KMS-11 (cell line): Measurements from ENCODE around the gene SMAD3.

Experiments used
- H2AFZ ChIP-seq: fragments of 200-600 bp; sonication (generic); 2 replicates; pipeline ENCODE4 v1.6.1; 2016; ENCODE audit warnings: antibody characterized with exemption, mixed run types, low read depth
- H3K27ac ChIP-seq: fragments of 200-600 bp; sonication (generic); 2 replicates; pipeline ENCODE4 v1.6.1; 2016; ENCODE audit warnings: mild to moderate bottlenecking, mixed run types
- H3K27me3 ChIP-seq: fragments of 200-600 bp; sonication (generic); 2 replicates; pipeline ENCODE4 v1.6.1; 2017; ENCODE audit warnings: mild to moderate bottlenecking, low read depth, mixed run types, moderate library complexity; ENCODE audit not compliant: insufficient read depth
- H3K36me3 ChIP-seq: fragments of 200-600 bp; sonication (generic); 2 replicates; pipeline ENCODE4 v1.6.1; 2017; ENCODE audit warnings: mild to moderate bottlenecking, mixed run types; ENCODE audit not compliant: insufficient read depth
- H3K4me1 ChIP-seq: fragments of 200-600 bp; sonication (generic); 2 replicates; pipeline ENCODE4 v1.6.1; 2016; ENCODE audit warnings: mild to moderate bottlenecking, low read depth, mixed run types; ENCODE audit not compliant: poor library complexity, severe bottlenecking
- H3K4me2 ChIP-seq: fragments of 200-600 bp; sonication (generic); 2 replicates; pipeline ENCODE4 v1.7.0; 2016; ENCODE audit warnings: mild to moderate bottlenecking, mixed run types
- H3K4me3 ChIP-seq: fragments of 200-600 bp; sonication (generic); IDR thresholded peaks from 2 replicates; pipeline ENCODE4 v1.6.1; 2017; ENCODE audit warnings: low read depth, low read length, mixed read lengths; ENCODE audit not compliant: insufficient read depth
- H3K79me2 ChIP-seq: fragments of 200-600 bp; sonication (generic); 2 replicates; pipeline ENCODE4 v1.6.1; 2016; ENCODE audit warnings: low read depth, mixed run types; ENCODE audit not compliant: insufficient read depth
- H3K9ac ChIP-seq: fragments of 200-600 bp; sonication (generic); 2 replicates; pipeline ENCODE4 v1.6.1; 2016; ENCODE audit warnings: mild to moderate bottlenecking, mixed run types
- H4K20me1 ChIP-seq: fragments of 200-600 bp; sonication (generic); 2 replicates; pipeline ENCODE4 v1.6.1; 2016; ENCODE audit warnings: mild to moderate bottlenecking, mixed run types; ENCODE audit not compliant: insufficient read depth
- CTCF ChIP-seq: fragments of 200-600 bp; sonication (generic); conservative IDR thresholded peaks from 2 replicates; pipeline ENCODE4 v1.6.1; 2017; ENCODE audit warnings: low read depth, mild to moderate bottlenecking, antibody characterized with exemption, low read length, moderate library complexity, mixed read lengths

The SMAD3 gene

DNA sequence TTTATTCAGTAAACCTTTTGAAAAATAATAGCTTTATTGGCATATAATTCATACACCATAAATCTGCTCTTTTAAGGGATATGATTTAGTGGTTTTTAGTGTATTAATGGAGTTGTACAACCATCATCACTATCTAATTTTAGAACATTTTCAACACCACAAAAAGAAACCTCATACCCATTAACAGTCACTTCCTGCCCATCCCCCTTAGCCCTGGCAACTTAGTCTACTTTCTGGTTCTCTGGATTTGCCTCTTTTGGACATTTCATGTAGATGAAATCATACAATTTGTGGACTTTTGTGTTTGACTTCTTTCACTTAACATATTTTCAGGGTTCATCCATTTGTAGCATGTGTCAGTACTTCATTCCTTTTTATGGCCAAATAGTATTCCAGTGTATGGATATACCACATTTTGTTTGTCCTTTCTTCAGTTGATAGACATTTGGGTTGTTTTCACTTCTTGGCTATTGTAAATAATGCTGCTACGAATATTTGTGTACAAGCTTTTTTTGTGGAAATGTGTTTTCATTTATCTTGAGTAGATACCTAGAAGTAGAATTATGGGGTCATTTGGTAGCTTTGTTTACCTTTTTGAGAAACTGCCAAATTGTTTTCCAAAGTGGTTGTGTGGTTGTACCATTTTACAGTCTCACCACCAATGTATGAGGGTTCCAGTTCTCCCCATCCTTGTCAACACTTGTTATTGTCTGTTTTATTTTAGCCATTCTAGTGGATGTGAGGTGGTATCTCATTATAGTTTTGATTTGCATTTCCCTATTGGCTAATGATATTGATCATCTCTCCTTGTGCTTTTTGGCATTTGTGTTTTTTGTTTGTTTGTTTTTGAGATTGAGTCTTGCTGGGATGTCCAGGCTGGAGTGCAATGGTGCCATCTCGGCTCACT is 45.8 kb downstream of the SMAD3 start:
- Histone ChIP-seq H3K4me1 (peaks cover 13% of the 10 kb centered on the region), H3K27me3 (no peaks in the 10 kb centered on the region), H4K20me1 (no peaks in the 10 kb centered on the region), H3K27ac (no peak overlapping the region), H3K36me3 (no peaks in the 10 kb centered on the region), H3K4me2 (peak overlapping the region; percentile 13; the same call in 1 of the 2 replicates), H2AFZ (no peak overlapping the region), H3K9ac (no peak overlapping the region), H3K4me3 (no peak overlapping the region), H3K79me2 (no peaks in the 10 kb centered on the region)
- no peak for TF ChIP-seq CTCF

GRCh38 chr15:67114046-67114445 is 48.6 kb downstream of the SMAD3 start:
- no peak overlapping the region for H3K27ac ChIP-seq
- no peak overlapping the region for H3K4me3 ChIP-seq
- no peak overlapping the region for H3K9ac ChIP-seq
- H3K79me2 ChIP-seq: no peaks in the 10 kb centered on the region
- no peak for TF ChIP-seq CTCF
- peaks cover 26% of the 10 kb centered on the region for H3K4me1 ChIP-seq
- H2AFZ ChIP-seq: no peak overlapping the region
- H4K20me1 ChIP-seq: no peaks in the 10 kb centered on the region
- no peak overlapping the region for H3K4me2 ChIP-seq
- no peaks in the 10 kb centered on the region for H3K27me3 ChIP-seq
- H3K36me3 ChIP-seq: no peaks in the 10 kb centered on the region

GRCh38 chr15:67114846-67115585 is 49.6 kb downstream of the SMAD3 start:
- Histone ChIP-seq H3K9ac (no peak overlapping the region), H3K27me3 (no peaks in the 10 kb centered on the region), H3K79me2 (no peaks in the 10 kb centered on the region), H4K20me1 (no peaks in the 10 kb centered on the region), H3K4me3 (no peak overlapping the region), H2AFZ (no peak overlapping the region), H3K27ac (no peak overlapping the region), H3K36me3 (no peaks in the 10 kb centered on the region), H3K4me2 (no peak overlapping the region), H3K4me1 (peaks cover 26% of the 10 kb centered on the region)
- TF ChIP-seq CTCF: no peak

- Histone ChIP-seq H4K20me1 (no peaks in the 10 kb centered on the region), H3K4me1 (peaks cover 23% of the 10 kb centered on the region), H3K4me2 (no peak overlapping the region), H3K27me3 (no peaks in the 10 kb centered on the region), H3K9ac (no peak overlapping the region), H3K4me3 (no peak overlapping the region), H2AFZ (no peak overlapping the region), H3K36me3 (no peaks in the 10 kb centered on the region), H3K27ac (no peak overlapping the region), H3K79me2 (no peaks in the 10 kb centered on the region)
- TF ChIP-seq CTCF: no peak
These were observed 50.2 kb downstream of the SMAD3 start for GRCh38 chr15:67115586-67115969.
